ENCODE measurements around the gene ALPK1.
"Not testable (repeated sequence)": the region's sequence is repeated elsewhere in the genome, so short reads cannot be mapped to it uniquely, and the experiment has no call there.

Gene ALPK1

DNA sequence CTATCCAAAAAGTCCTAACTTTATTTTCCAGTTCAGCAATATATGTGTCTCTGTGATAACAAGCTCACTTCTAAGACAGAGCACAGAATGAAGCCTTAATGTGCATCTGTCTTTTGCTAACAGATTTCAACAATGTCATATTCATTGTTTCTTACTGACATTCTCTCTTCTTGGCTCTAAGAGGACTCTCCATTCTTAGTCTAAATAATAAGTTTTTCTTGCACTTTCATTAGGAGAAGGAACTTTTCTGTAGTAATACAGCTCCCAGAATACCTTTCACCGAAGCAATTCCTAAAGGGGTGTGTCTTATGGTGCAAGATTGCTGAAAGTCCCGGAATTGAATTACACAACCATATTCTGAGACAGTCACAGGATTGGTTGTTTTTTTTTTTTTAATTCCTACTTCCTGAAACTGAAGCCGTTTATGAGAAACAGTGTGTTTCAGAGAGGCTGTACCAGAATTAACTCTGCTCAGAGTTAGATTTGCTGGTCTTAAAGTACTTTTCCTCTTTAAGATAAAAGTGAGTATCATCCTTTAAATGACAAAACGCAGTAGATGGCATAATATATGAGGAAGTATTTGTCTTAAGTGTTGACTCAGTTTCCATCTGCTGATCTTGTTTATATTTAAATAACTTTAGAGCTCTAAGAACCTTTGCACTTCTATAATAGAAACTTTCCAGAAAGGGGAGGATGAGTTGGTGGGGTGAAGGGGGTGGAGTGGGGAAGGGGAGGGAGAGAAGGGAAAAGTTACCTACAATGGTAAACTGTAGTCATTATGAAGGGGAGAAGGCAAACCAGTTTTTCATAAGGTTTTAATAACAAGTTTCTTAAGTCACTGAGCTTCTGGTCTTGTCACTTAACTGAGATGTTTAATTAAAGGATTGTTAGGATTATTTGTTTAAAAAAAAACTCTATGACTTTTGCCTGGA, at the start of gene ALPK1:
Gene ALPK1, plus strand, starts transcription at position 421 of the 932 bp plus-strand sequence.
- DNase-seq (ENCODE audit: low spot score): no peak

GRCh38 chr4:112251019-112251643, 46.0 kb upstream of the ALPK1 start:
- DNase-seq (ENCODE audit: low spot score): no peak

DNA sequence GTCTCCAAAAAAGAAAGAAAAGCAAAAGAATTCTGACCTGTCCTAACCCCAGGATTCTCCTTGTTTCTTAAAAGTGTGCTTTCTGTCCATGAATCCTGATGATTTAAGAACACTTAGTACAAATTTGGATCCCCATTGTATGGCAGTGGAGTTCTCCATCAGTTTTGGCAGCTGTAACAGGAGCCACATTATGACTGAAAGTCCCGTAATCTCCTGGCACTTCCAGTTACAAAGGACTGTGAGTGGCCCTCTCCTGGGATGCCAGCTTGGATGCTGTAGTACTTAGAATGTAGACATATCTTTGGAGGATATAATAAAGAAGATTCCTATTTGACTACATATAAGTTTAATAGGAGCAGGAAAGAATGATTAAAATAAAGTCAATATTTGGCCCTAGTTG, 44.9 kb upstream of the ALPK1 start:
- no peak for DNase-seq (ENCODE audit: low spot score)

DNA sequence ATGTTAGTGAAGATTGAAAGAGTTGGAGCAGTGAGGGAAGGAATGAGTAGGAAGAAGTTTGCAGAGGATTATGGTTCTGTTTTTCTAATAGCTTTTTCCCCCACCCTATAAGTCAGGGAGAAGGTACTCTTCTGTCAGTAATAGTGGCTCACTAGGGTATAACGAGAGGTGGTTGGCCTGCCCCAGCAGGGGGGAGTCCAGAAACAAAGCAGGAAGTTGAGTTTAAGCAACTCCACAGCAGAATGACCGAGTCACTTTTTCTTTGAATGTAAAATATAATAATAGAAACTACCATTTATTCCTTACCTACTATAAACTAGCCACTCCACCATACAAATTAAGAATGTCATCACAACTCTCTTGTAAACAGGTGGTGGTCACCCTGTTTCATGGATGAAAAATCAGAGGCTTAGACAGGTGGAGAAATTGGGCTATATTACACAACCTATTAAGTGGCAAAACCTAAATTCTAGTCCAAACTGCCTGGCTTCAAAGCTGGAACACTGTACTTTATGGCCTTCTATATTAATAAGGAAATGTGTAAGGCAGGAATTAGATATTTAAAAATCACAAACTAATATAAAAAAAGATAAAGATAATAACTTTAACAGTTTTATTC, 43.7 kb upstream of the ALPK1 start:
- DNase-seq (ENCODE audit: low spot score): no peak

GRCh38 chr4:112257098-112257497, 40.1 kb upstream of the ALPK1 start:
- no peak for DNase-seq (ENCODE audit: low spot score)

- no peak for DNase-seq (ENCODE audit: low spot score)
These were observed 30.3 kb upstream of the ALPK1 start for GRCh38 chr4:112266823-112267222.

DNA sequence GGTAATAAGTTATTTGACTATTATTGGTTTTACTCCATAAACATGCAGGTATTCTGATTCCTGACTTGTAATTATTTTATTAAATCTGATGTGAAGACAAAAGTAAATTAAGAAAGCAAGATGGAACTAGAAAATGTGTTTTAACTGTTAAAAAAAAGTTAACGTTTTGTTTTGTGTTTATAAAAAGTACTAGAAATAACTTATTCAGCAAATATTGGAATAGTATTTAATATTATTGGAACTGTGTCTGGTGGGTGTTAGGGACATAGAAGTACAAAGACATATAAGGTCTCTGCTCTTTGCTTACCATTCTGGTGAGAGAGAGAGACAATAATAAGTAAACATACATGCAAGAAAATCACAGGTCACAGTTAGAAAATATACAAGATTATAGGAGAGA, 27.1 kb upstream of the ALPK1 start:
- DNase-seq (ENCODE audit: low spot score): no peak

- no peak for DNase-seq (ENCODE audit: low spot score)
These were observed 26.3 kb upstream of the ALPK1 start for GRCh38 chr4:112270640-112271421.

DNA sequence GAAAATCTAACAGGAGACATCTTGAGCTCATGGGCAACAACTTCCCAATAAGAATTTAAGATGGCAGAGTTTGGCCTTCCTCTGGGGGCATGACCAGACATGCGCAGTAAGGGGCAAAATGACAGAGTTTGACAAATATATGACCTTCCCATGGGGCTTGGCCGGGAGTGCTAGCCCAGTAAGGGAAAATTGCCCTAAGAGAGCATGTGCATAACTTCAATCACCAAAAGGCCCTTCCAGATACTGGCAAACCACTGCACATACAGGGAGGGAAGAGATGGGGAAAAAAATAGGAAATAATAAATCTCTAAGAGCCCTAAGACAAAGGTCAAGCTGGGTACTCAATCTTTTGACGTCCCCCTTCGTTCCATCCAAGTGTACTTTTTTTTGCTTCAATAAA, 24.9 kb upstream of the ALPK1 start:
- no peak for DNase-seq (ENCODE audit: low spot score)

DNA sequence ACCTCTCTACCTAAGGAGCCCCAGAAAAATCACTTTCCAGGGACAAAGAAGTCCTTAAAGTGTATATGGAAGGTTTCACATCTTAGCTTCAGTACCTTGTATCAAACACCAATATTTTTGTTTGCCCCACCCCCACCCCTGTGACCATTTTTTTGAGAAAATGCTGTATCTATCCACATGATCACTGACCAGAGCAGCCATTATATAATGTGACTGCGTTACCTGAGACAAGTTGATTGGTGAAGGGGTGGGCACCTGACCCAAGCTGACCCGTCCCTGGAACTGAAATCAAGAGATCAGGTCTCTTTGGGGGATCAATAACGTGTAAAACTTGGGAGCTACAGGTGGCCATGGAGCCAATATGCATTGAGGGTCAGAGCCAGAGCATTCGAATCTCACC, 22.2 kb upstream of the ALPK1 start:
- no peak for DNase-seq (ENCODE audit: low spot score)

DNA sequence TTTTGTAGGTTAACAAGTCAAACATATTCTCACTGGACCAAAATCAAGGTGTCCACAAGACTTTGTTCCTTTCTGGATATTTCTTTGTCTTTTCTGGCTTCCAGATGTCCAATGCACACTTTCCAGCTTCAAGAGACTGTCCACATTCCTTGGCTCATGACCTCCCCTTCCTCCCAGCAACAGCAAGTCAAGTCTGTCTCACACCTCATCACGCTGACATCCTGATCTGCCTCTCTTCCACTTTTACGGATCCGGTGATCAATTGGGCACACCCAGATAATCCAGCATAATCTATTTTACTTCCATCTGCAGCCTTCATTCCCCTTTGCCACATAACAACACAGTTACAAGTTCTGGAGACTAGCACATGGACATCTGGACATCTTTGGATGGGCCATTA, 21.1 kb upstream of the ALPK1 start:
- DNase-seq (ENCODE audit: low spot score): no peak

GRCh38 chr4:112277220-112277619, 19.9 kb upstream of the ALPK1 start:
- DNase-seq (ENCODE audit: low spot score): no peak

DNA sequence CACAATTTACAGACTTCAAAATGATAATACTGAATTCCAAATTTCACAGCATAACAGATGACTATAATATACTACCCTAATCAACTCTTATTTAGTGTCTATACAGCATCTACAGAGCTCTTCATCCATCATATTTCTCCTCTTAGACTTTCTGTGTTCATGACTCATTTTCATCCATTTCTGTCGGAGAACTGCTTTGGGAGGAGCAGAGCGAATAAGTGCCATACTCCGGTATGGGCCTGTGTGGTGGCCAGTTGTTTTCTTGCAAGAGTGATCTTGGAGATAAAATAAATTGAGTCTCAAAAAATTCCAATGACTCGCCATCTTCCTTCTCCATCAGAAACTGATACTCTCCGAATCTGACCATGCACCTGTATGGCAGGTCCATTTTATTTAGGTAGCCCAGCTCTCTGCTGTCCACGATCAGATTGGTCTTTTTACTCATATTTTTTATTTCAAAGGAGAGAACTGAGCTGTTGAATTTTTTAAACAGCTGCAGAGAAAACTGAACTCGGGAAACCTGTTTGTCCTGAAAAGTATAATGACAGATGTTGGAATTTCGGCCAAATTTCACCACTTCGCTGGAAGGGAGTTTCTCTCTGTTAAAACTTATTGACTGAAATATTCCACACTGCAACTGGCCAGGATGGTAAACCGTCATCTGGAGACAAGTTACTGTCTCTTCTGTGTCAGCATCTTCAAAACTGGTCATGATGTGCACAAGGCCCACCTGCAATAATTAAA, 19.3 kb upstream of the ALPK1 start:
- DNase-seq (ENCODE audit: low spot score): no peak

DNA sequence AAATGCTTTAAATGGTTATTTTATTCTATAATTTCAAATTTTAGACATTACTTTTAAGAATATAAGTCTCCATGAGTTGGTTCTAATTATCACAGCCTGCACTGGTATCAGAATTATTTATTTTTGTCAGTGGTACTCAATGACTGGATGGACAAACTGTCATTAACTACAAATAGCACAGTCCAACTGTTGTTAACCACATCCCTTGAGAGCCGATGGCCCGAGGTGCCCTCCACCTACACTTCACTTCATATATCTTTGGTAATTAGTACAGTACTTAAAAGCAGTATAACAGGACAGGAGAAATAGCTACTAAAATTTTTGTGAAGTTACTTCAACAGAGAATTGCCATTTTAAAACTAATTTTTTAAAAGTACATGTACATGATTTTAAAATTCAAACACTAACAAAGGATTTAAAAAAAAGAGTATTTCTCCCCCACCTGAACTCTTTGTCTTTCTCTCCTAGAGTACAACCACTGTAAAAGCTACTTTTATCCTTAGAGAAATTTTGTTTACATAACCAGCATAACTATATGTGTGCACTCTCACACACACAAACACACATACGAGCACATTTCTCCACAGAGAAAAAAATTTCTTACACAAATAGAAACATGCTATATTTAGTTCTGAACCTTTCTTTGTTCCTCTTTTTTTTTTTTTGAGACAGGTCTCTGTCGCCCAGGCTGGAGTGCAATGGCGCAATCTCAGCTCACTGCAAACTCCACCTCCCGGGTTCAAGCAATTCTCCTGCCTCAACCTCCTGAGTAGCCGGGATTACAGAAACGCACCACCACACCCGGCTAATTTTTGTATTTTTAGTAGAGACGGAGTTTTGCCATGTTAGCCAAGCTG, 17.9 kb upstream of the ALPK1 start:
- no peak for DNase-seq (ENCODE audit: low spot score)

DNA sequence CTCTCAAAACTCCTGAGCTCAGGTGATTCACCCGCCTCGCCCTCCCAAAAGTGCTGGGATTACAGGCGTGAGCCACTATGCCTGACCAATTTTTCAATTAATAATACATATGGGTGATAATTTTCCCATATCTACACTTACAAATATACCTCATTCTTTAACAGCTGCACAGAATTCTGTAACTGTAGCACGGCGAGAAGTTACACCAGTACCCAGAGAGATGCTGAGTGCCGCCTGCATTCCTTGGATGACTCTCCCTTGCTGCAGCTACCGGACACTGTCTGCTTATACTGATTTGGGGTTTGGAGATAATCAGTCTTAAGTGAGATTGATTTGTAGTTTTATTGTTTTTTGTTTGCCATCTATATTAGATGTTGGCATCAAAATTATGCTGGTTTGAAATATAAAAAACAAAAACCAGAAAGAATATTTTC, 17.3 kb upstream of the ALPK1 start:
- no peak for DNase-seq (ENCODE audit: low spot score)

DNA sequence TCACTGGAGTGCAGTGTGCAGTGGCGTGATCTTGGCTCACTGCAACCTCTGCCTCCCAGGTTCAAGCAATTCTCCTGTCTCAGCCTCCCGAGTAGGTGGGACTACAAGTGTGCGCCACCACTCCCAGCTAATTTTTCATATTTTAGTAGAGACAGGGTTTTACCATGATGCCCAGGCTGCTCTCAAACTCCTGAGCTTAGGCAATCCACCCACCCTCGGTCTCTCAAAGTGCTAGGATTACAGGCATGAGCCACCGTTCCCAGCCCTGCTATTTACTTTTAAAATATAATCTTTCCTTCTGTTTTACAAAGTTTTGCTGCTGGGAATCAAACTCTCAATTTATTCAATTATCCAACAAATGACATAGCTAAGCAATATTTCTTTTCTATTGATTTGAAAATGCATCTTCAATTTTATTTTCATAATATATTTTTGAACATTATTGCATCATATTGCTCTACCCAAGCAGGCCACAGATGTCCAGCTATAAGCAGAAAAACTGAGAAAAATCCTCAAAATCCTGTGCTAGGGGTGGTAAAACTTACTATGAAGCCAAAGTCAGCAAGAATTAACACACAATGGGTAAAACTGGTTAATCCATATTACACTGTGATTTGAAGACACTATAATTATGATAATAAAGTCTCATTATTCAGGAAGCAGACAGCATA, 16.6 kb upstream of the ALPK1 start:
- DNase-seq (ENCODE audit: low spot score): no peak

DNA sequence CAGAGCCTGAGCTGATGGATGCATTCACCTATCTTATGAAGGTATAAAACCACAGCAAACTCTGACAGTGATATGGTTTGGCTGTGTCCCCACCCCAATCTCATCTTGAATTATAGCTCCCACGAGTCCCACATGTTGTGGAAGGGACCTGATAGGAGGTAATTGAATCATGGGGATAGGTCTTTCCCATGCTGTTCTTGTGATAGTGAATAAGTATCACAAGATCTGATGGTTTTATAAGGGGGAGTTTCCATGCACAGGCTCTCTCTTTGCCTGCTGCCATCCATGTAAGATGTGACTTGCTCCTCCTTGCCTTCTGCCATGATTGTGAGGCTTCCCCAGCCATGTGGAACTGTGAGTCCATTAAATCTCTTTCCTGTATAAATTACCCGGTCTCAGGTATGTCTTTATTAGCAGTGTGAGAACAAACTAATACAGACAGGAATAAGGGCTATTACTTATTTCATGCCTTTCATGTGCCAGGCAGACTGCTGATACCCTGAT, 15.2 kb upstream of the ALPK1 start:
- DNase-seq (ENCODE audit: low spot score): not testable (repeated sequence)

DNA sequence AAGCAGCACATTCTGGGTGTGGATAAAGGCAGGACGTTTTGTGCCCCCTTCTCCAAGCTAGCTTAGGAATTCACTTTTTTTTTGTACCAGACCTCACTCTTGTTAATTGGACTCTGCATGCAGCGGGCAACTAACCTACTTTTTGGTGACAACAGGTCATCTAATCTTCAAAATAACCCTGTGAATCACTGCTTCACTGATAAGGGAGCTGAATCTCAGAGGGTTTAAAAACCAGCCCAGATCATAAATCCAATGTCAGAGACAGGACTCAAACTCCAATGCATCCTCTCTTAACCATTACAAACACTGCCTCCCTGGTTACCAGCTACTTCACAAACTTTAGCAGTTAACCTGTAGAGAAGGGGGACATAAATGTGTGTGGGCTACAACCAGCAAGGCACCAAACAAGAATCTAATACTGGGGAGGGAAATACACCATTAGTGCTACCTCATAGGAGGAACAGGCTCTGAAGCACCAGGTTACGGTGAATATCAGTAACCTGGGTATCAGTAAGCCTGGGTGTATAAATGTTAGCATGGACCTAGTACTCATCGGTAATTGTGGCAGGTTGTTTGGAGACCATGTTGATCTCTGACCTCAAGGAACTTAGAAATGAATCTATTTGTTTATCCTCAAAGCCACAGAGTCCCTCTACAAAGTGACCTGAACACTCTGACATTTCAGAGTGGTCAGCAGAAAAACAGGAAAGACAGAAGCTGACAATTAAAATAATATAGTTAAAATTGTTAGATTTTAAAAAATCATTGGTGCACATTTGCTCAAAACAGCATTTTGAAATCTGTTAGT, 14.1 kb upstream of the ALPK1 start:
- no peak for DNase-seq (ENCODE audit: low spot score)

DNA sequence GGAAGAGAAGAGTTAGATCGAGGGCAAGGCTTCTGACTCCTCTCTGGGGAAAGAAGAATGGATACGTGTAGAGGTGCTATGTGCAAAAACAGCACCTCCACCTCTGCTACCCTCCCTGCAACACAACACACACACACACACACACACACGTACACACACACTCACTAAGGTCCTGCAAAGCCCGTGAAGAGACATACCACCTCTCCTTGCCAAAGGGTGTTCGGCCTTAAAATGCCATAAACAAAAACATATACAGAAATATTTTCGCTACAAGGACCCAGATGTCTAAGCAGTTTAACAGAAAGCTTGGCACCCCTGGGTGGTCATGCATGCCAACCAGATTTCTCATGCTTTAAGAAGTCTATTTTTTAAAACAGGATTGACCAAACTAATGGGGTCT, 13.0 kb upstream of the ALPK1 start:
- no peak for DNase-seq (ENCODE audit: low spot score)

Measured in HuH-7 (cell line).